Activated CD4-positive, alpha-beta memory T cell treated with anti-CD3 and anti-CD28 coated beads for 36 hours (primary cell): Measurements from ENCODE around the gene PMEL. TPM values are rescaled to one million over a fixed set of nuclear protein-coding genes. Genes with fewer than 3 reads are reported as not detected.
"Not testable (repeated sequence)": the region's sequence is repeated elsewhere in the genome, so short reads cannot be mapped to it uniquely, and the experiment has no call there.

Experiments used
- CTCF ChIA-PET: fragments of 350-600 bp; sonication (Branson Sonifier 250); formaldehyde crosslinking; loops from one replicate; lab custom pipeline; 2021; ENCODE audit warnings: antibody characterized with exemption, inconsistent platforms; lab: Charles Lee
- POLR2A ChIA-PET: fragments of 350-600 bp; sonication (Branson Sonifier 250); formaldehyde crosslinking; loops from one replicate; lab custom pipeline; 2021; ENCODE audit warnings: antibody characterized with exemption; lab: Charles Lee
- DNase-seq: peaks from one replicate; pipeline ENCODE4 v3.0.0-alpha.2; 2020
- H3K27ac Mint-ChIP-seq: one replicate; pipeline ENCODE4 v1.8.0; 2021; ENCODE audit warnings: mixed read lengths
- H3K27me3 Mint-ChIP-seq: one replicate; pipeline ENCODE4 v1.8.0; 2021; ENCODE audit warnings: mixed read lengths
- H3K36me3 Mint-ChIP-seq: one replicate; pipeline ENCODE4 v1.8.0; 2021; ENCODE audit warnings: mixed read lengths
- H3K4me1 Mint-ChIP-seq: one replicate; pipeline ENCODE4 v1.8.0; 2021; ENCODE audit warnings: low read depth, mixed read lengths
- H3K4me3 Mint-ChIP-seq: one replicate; pipeline ENCODE4 v1.8.0; 2021; ENCODE audit warnings: mild to moderate bottlenecking, mixed read lengths
- H3K9me3 Mint-ChIP-seq: one replicate; pipeline ENCODE4 v1.8.0; 2021; ENCODE audit warnings: mixed read lengths
- intact Hi-C: fragments of 100-400 bp; cut with micrococcal nuclease; formaldehyde crosslinking; loops from one replicate; pipeline ENCODE4 v1.15.1; 2023
- total RNA-seq, 2 experiments: library from RNA; stranded (reverse); gene quantifications; one replicate each; pipeline ENCODE4 v1.2.3, GENCODE V29; 2021

The PMEL gene
- total RNA-seq, 2 experiments from 2014 or later: 0.94 to 1.5 TPM

DNA sequence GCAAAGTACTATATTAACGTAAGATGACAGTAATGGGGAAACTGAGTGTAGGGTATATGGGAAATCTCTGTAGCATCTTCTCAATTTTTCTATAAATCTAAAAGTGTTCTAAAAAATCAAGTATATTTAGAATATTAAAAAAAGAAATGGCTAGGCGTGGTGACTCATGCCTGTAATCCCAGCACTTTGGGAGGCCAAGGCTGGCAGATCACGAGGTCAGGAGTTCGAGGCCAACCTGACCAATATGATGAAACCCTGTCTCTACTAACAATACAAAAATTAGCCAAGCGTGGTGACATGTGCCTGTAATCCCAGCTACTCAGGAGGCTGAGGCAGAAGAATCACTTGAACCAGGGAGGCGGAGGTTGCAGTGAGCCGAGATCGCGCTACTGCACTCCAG lies 42.2 kb downstream of the PMEL start:
- peak; percentile 20 for DNase-seq
- peak overlapping the region; percentile 70 for H3K27ac Mint-ChIP-seq
- H3K27me3 Mint-ChIP-seq, H3K4me3 Mint-ChIP-seq, H3K9me3 Mint-ChIP-seq, intact Hi-C loops, POLR2A ChIA-PET: not testable (repeated sequence)
- peaks cover 36% of the 10 kb centered on the region for H3K4me1 Mint-ChIP-seq
- CTCF ChIA-PET: interaction anchor here (9.8 kb wide), 1 partner anchor 16 kb away, joined by 87 read pairs; no protein-coding TSS in a partner anchor
- H3K36me3 Mint-ChIP-seq: peaks cover 27% of the 10 kb centered on the region

DNA sequence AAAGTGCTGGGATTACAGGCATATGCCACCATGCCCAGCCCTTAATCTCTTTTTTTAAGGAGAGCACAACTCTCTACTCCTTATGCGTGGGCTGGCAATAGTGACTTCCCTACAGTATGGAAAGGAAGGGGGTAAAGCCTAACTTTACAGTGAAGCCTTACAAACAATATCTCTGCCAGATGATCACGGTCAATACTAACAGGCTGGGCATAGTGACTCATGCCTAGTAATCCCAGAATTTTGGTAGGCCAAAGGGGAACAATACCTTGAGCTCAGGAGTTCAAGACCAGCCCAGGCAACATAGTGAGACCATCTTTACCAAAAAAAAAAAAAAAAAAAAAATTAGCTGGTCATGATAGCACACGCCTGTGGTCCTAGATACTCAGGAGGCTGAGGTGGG lies 43.7 kb downstream of the PMEL start:
- intact Hi-C loops: no loop called here
- no peaks in the 10 kb centered on the region for H3K9me3 Mint-ChIP-seq
- no peak for DNase-seq
- H3K4me3 Mint-ChIP-seq: no peak overlapping the region
- ChIA-PET CTCF (no interaction called here), POLR2A (no interaction called here)
- peaks cover 39% of the 10 kb centered on the region for H3K4me1 Mint-ChIP-seq
- no peaks in the 10 kb centered on the region for H3K27me3 Mint-ChIP-seq
- no peak overlapping the region for H3K27ac Mint-ChIP-seq
- peaks cover 21% of the 10 kb centered on the region for H3K36me3 Mint-ChIP-seq

DNA sequence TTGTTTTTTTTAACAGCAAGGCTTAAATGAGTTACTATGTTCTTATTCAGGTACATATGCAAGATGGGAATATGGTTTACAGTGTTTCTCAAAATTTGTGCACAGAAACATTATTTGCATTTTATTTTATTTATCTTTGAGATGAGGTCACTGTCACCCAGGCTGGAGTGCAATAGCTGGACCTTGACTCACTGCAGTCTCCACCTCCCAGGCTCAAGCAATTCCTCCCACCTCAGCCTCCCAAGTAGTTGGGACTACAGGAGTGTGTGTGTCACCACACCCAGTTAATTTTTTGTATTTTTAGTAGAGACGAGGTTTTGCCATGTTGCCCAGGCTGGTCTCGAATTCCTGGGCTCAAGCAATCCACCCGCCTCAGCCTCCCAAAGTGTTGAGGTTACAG lies 46.8 kb downstream of the PMEL start:
- H3K4me3 Mint-ChIP-seq, DNase-seq, H3K9me3 Mint-ChIP-seq, H3K27me3 Mint-ChIP-seq, H3K27ac Mint-ChIP-seq, intact Hi-C loops: not testable (repeated sequence)
- POLR2A ChIA-PET: interaction anchor here (0.7 kb wide), 1 partner anchor 103 kb away, joined by 3 read pairs; no protein-coding TSS in a partner anchor
- Mint-ChIP-seq H3K36me3 (peaks cover 18% of the 10 kb centered on the region), H3K4me1 (peaks cover 45% of the 10 kb centered on the region)
- CTCF ChIA-PET: interaction anchor here (1.8 kb wide), 1 partner anchor 21 kb away, joined by 7 read pairs; no protein-coding TSS in a partner anchor

DNA sequence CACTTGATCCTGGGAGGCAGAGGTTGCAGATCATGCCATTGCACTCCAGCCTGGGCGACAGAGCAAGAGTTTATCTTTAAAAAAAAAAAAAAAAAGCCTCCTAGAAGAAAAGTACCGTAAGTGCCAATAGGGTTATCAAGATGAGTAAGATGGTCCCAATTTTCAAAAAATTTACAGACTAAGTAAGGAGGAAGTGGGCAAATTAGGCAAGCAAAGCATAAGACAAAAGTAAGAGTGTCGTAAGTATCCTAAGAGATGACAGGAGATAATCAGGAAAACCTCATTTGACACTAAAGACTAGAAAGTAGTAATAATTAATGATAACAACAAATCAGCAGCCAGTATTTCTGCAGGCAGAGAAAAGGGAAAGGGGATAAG lies 50.4 kb downstream of the PMEL start:
- H3K27ac Mint-ChIP-seq: peak overlapping the region; percentile 8
- H3K4me3 Mint-ChIP-seq: no peak overlapping the region
- intact Hi-C loops: loop anchor here (2.0 kb wide), 1 partner anchor 17 kb away; no protein-coding TSS in a partner anchor
- no peaks in the 10 kb centered on the region for H3K9me3 Mint-ChIP-seq
- CTCF ChIA-PET: interaction anchor here (0.7 to 5.5 kb wide), 3 partner anchors 10 to 177 kb away, joined by 3 to 32 read pairs (median 3); no protein-coding TSS in a partner anchor
- no peaks in the 10 kb centered on the region for H3K27me3 Mint-ChIP-seq
- POLR2A ChIA-PET: no interaction called here
- DNase-seq: no peak
- peaks cover 17% of the 10 kb centered on the region for H3K36me3 Mint-ChIP-seq
- H3K4me1 Mint-ChIP-seq: peaks cover 37% of the 10 kb centered on the region

DNA sequence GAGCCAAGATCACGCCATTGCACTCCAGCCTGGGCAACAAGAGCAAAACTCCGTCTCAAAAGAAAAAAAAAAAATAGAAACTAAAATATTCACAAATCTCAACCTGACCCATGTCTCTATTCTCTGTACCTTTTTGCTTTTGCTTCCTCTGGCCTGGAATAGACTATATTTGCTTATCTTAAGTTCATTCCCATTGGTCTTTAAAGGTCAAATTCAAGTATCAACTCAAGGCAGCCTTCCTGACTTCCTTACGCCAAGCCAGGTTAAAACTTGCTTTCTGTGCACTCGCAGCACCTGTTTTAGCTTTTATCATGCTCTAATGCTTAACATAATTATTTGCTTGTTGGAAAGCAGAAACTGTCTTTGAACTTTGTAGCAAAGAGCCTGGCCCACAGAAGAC lies 52.9 kb downstream of the PMEL start:
- DNase-seq: no peak
- H3K27me3 Mint-ChIP-seq: no peaks in the 10 kb centered on the region
- no peak overlapping the region for H3K27ac Mint-ChIP-seq
- POLR2A ChIA-PET: no interaction called here
- H3K9me3 Mint-ChIP-seq: no peaks in the 10 kb centered on the region
- peaks cover 43% of the 10 kb centered on the region for H3K4me1 Mint-ChIP-seq
- peaks cover 17% of the 10 kb centered on the region for H3K36me3 Mint-ChIP-seq
- CTCF ChIA-PET: interaction anchor here (1.0 to 5.5 kb wide), 2 partner anchors 13 to 23 kb away, joined by 3 to 32 read pairs; no protein-coding TSS in a partner anchor
- H3K4me3 Mint-ChIP-seq: no peak overlapping the region
- intact Hi-C loops: no loop called here

DNA sequence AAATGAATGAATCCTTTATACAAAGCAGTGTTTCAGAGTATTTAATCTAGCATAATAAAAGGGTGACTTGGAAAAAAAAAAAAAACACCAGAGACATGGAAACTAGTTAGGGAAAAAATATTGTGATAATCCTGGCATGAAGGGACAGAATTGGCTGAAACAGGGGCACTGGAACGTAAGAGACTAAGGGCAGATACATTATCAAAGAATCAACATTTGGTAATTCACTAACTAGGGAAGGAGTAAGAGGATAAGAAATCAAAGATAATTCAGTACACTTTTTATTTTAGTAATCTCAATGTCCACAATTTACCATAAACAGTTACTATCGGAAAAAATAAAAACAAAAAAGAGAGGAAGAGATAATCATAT lies 56.3 kb downstream of the PMEL start:
- DNase-seq: no peak
- Mint-ChIP-seq H3K9me3 (no peaks in the 10 kb centered on the region), H3K27me3 (no peaks in the 10 kb centered on the region), H3K36me3 (peaks cover 13% of the 10 kb centered on the region), H3K4me3 (no peak overlapping the region), H3K4me1 (peaks cover 22% of the 10 kb centered on the region), H3K27ac (no peak overlapping the region)
- POLR2A ChIA-PET: no interaction called here
- CTCF ChIA-PET: interaction anchor here (1.9 kb wide), 1 partner anchor 17 kb away, joined by 4 read pairs; no protein-coding TSS in a partner anchor
- intact Hi-C loops: no loop called here

DNA sequence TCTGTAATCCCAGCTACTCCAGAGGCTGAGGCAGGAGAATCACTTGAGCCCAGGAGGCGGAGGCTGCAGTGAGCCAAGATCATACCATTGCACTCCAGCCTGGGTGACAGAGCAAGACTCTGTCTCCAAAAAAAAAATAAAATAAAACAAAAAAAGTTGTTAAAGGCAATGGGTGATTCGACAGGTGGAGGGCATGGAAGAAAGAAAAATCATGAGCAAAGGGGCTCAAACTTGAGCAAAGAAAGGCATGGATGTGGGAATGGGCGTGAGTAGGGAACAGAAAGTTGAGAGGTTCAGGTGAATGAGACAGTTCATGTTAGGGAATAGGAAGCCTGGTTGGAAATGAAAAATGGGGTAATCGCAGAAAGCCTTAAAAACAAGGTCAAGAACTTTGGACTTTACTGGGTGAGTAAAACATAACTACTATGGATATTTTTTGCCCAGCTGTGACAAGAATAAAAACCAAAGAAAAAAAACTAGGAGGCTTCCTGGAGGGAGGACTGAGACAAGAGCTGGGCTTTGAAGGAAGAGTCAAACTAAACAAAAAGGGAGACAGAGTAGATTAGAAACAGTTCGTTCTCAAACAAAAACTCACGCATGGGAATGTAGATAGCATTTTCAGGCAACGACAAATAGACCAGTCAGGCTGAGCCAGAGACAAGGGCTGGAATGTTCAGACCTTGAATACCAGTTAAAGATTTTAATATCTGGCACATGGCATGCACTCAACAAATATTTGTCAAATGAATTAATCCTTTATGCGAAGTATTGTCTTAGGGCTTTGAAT lies 56.9 kb downstream of the PMEL start:
- ChIA-PET CTCF (interaction anchor here (0.9 to 1.9 kb wide), 2 partner anchors 17 to 170 kb away, joined by 3 to 4 read pairs; no protein-coding TSS in a partner anchor), POLR2A (no interaction called here)
- peaks cover 9% of the 10 kb centered on the region for H3K36me3 Mint-ChIP-seq
- intact Hi-C loops: no loop called here
- no peaks in the 10 kb centered on the region for H3K9me3 Mint-ChIP-seq
- DNase-seq: no peak
- H3K27ac Mint-ChIP-seq: no peak overlapping the region
- H3K4me3 Mint-ChIP-seq: no peak overlapping the region
- H3K27me3 Mint-ChIP-seq: no peaks in the 10 kb centered on the region
- peaks cover 17% of the 10 kb centered on the region for H3K4me1 Mint-ChIP-seq

DNA sequence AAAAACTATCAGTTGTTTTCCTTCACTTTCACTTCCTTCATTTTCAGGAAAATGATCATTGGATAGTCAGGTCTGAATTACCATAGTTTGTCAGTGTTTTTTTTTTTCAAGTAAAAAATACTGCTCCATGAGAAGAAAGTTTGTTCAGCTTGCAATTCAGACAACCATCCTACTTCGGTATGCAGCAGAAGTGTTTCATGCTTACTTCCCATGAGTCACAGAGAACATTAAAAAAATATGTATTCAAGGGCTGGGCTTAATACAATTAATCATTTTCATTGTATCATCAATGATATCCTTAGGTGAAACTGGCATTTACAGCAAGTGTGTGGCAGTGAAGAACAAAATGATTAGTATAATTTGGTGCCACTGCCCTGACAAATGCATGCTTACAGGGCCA lies 59.8 kb downstream of the PMEL start:
- no peak for DNase-seq
- H3K4me3 Mint-ChIP-seq: no peak overlapping the region
- H3K36me3 Mint-ChIP-seq: peaks cover 7% of the 10 kb centered on the region
- H3K4me1 Mint-ChIP-seq: peaks cover 8% of the 10 kb centered on the region
- H3K9me3 Mint-ChIP-seq: no peaks in the 10 kb centered on the region
- intact Hi-C loops: no loop called here
- ChIA-PET POLR2A (no interaction called here), CTCF (no interaction called here)
- H3K27me3 Mint-ChIP-seq: no peaks in the 10 kb centered on the region
- no peak overlapping the region for H3K27ac Mint-ChIP-seq

Other genes starting within 250 kb of the PMEL start
- gene BLOC1S1, start 250.0 kb downstream of the PMEL start, total RNA-seq: 100 to 1,000 TPM; 153 to 162 TPM
- gene RDH5, start 245.6 kb downstream of the PMEL start, total RNA-seq: 1 to 10 TPM; 5.1 to 7.0 TPM
- gene CD63, start 237.0 kb downstream of the PMEL start, total RNA-seq: 100 to 1,000 TPM; 204 to 210 TPM
- 1 to 10 TPM; 7.7 to 8.7 TPM for gene GDF11, start 222.9 kb downstream of the PMEL start, total RNA-seq
- 100 to 1,000 TPM; 104 to 110 TPM for gene SARNP, start 148.3 kb downstream of the PMEL start, total RNA-seq
- 10 to 100 TPM; 37.9 to 41.2 TPM for gene ORMDL2, start 148.0 kb downstream of the PMEL start, total RNA-seq
- gene DNAJC14, start 136.5 kb downstream of the PMEL start, total RNA-seq: 10 to 100 TPM; 34.9 to 35.1 TPM
- gene MMP19, start 123.1 kb downstream of the PMEL start, total RNA-seq: under 1 TPM in 1 of 2 experiments, not detected in 1; 0.31 TPM
- 10 to 100 TPM; 31.6 to 33.0 TPM for gene PYM1, start 38.1 kb downstream of the PMEL start, total RNA-seq
- 100 to 1,000 TPM; 348 to 383 TPM for gene DGKA, start 34.9 kb downstream of the PMEL start, total RNA-seq
- gene CDK2, start 788 bp upstream of the PMEL start, total RNA-seq: 100 to 1,000 TPM; 121 to 127 TPM
- gene RAB5B, start 8.0 kb upstream of the PMEL start, total RNA-seq: 10 to 100 TPM; 44.8 to 46.4 TPM
- gene SUOX, start 31.2 kb upstream of the PMEL start, total RNA-seq: 1 to 10 TPM; 2.4 to 2.7 TPM
- gene IKZF4, start 55.0 kb upstream of the PMEL start, total RNA-seq: 10 to 100 TPM; 14.4 to 15.1 TPM
- gene RPS26, start 75.9 kb upstream of the PMEL start, total RNA-seq: 10 to 100 TPM; 28.1 to 40.7 TPM
- gene ERBB3, start 114.1 kb upstream of the PMEL start, total RNA-seq: under 1 TPM; 0.82 to 0.86 TPM
- gene PA2G4, start 138.5 kb upstream of the PMEL start, total RNA-seq: 100 to 1,000 TPM; 399 to 410 TPM
- gene RPL41, start 150.6 kb upstream of the PMEL start, total RNA-seq: 1,000 to 10,000 TPM; 5,210 to 5,251 TPM
- 1 to 10 TPM; 5.1 to 7.2 TPM for gene ZC3H10, start 152.2 kb upstream of the PMEL start, total RNA-seq
- gene ESYT1, start 162.2 kb upstream of the PMEL start, total RNA-seq: 100 to 1,000 TPM; 142 to 146 TPM
- gene MYL6B, start 186.5 kb upstream of the PMEL start, total RNA-seq: 10 to 100 TPM; 63.8 to 70.8 TPM
- gene MYL6, start 192.3 kb upstream of the PMEL start, total RNA-seq: 1,000 to 10,000 TPM; 1,196 to 1,215 TPM
- 100 to 1,000 TPM in 1 of 2 experiments, 10 to 100 TPM in 1; 96.4 to 103 TPM for gene SMARCC2, start 223.4 kb upstream of the PMEL start, total RNA-seq